Sigmoid colon (tissue), 7 donors: ENCODE measurements around the gene OR10R2. TPM values are rescaled to one million over a fixed set of nuclear protein-coding genes. Genes with fewer than 3 reads are reported as not detected.

Source experiments
- DNase-seq: peaks from one replicate; pipeline ENCODE4 v3.0.0-alpha.2; 2019
- H3K27ac ChIP-seq, 4 donors: fragments of 200-600 bp; sonication (generic); one replicate each; pipeline ENCODE4 v1.5.1; 2016 to 2019; ENCODE audit warnings: mild to moderate bottlenecking in 1 of 4
- H3K27me3 ChIP-seq, 3 donors: fragments of 200-600 bp; sonication (generic); one replicate each; pipeline ENCODE4 v1.5.1; 2019; ENCODE audit warnings: mild to moderate bottlenecking in 1 of 3
- H3K36me3 ChIP-seq, 4 donors: fragments of 200-600 bp; sonication (generic); one replicate each; pipeline ENCODE4 v1.5.1; 2016 to 2019
- H3K4me1 ChIP-seq, 4 donors: fragments of 200-600 bp; sonication (generic); one replicate each; pipeline ENCODE4 v1.5.1; 2017 to 2019
- H3K4me3 ChIP-seq, 4 donors: fragments of 200-600 bp; sonication (generic); one replicate each; pipeline ENCODE4 v1.5.1; 2017 to 2019; ENCODE audit warnings: mild to moderate bottlenecking in 2 of 4, moderate library complexity in 1 of 4
- H3K9me3 ChIP-seq, 4 donors: fragments of 200-600 bp in 3 of 4; sonication (generic) in 3 of 4; one replicate each; pipeline versions ENCODE4 v1.5.1 to v1.6.1; 2013 to 2019
- EP300 ChIP-seq, 4 donors: sonication (generic); formaldehyde crosslinking; IDR thresholded peaks; one replicate each; pipeline ENCODE4 v1.6.1; 2017; ENCODE audit warnings: antibody characterized with exemption in 4 of 4
- POLR2A ChIP-seq, 2 donors: fragments of 450-650 bp; IDR thresholded peaks; one replicate each; pipeline ENCODE4 v1.6.1; 2016; ENCODE audit warnings: antibody characterized with exemption in 2 of 2, mild to moderate bottlenecking in 2 of 2, moderate library complexity in 2 of 2
- POLR2AphosphoS5 ChIP-seq, 4 donors: sonication (generic); formaldehyde crosslinking; IDR thresholded peaks; one replicate each; pipeline ENCODE4 v1.6.1; 2017; ENCODE audit warnings: antibody characterized with exemption in 4 of 4
- WGBS, 2 donors: extraction: QIAGEN DNeasy Blood & Tissue Kit; methylation state at CpG; one replicate each; pipeline ENCODE4 v1.1.7; 2013; 5-methylcytosine and 5-hydroxymethylcytosine counted together
- intact Hi-C: fragments of 100-400 bp; cut with DNase I; formaldehyde crosslinking; loops from one replicate; pipeline ENCODE4 v1.15.1; 2023
- polyA plus RNA-seq, 3 donors: library from polyadenylated mRNA; stranded (reverse); fragments of 200-250 nt; gene quantifications; one replicate each; pipeline ENCODE4 v1.2.3, GENCODE V29; 2013
- total RNA-seq, 4 donors: library from RNA; depleted of rRNA; stranded (reverse); fragments of >200 nt; gene quantifications; one replicate each; pipeline ENCODE4 v1.1.0, GENCODE V29; 2016
- TF ChIP-seq, protein P1 (sequence below), 4 experiments: fragments of 450-650 bp in 3 of 4; fragments of 200-600 bp in 1 of 4; IDR thresholded peaks; one replicate each; pipeline ENCODE4 v1.5.1; 2016 to 2019; ENCODE audit warnings: antibody characterized with exemption in 4 of 4, mild to moderate bottlenecking in 3 of 4, moderate library complexity in 2 of 4
- donor health status: healthy with polysubstance abuse.
- donor health status: Bipolar disorder and iron deficiency.
- donor health status: healthy.

The OR10R2 gene
- total and polyA plus RNA-seq, 7 donors, result not detected

DNA sequence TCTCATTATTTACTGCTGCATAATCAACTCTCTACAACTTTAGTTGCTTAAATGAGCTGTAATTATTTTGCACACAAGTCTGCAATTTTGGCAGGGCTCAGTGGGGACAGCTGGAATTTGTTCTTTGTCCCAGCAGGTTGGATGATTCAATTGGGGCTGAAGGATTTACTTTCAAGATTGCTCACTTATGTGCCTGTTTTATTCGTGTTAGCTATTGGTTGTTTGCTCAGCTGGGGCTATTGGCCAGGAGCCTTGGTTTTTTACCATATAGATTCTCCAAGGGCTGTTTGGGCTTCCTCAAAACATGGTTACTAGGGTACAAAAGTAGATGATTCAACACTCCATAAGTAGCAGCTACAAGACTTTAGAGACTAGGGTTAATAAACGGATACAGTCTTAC is 13.4 kb downstream of the OR10R2 start:
- 42 to 66% methylated on average over 2 of the region's 2 CpGs for WGBS, 2 donors
- no peak for DNase-seq
- TF ChIP-seq EP300 (IDR thresholded peaks at IDR 0.05) (no peak), POLR2AphosphoS5 (IDR thresholded peaks at IDR 0.05) (no peak), POLR2A (IDR thresholded peaks at IDR 0.05) (no peak)
- TF ChIP-seq, protein P1, sequence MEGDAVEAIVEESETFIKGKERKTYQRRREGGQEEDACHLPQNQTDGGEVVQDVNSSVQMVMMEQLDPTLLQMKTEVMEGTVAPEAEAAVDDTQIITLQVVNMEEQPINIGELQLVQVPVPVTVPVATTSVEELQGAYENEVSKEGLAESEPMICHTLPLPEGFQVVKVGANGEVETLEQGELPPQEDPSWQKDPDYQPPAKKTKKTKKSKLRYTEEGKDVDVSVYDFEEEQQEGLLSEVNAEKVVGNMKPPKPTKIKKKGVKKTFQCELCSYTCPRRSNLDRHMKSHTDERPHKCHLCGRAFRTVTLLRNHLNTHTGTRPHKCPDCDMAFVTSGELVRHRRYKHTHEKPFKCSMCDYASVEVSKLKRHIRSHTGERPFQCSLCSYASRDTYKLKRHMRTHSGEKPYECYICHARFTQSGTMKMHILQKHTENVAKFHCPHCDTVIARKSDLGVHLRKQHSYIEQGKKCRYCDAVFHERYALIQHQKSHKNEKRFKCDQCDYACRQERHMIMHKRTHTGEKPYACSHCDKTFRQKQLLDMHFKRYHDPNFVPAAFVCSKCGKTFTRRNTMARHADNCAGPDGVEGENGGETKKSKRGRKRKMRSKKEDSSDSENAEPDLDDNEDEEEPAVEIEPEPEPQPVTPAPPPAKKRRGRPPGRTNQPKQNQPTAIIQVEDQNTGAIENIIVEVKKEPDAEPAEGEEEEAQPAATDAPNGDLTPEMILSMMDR (IDR thresholded peaks at IDR 0.05), result no peak
- Histone ChIP-seq H3K4me3 (no peak overlapping the region), H3K9me3 (no peaks in the 10 kb centered on the region), H3K27me3 (no peaks in the 10 kb centered on the region), H3K36me3 (no peaks in the 10 kb centered on the region), H3K27ac (no peak overlapping the region), H3K4me1 (no peaks in the 10 kb centered on the region)
- intact Hi-C loops, result no loop called here

DNA sequence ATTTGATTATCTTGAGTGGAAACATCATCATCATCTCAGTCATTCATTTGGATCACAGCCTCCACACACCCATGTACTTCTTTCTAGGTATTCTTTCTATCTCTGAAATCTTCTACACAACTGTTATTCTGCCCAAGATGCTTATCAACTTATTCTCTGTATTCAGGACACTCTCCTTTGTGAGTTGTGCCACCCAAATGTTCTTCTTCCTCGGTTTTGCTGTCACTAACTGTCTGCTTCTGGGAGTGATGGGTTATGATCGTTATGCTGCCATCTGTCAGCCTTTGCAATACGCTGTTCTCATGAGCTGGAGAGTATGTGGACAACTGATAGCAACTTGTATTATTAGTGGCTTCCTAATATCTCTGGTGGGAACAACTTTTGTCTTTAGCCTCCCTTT is 19.3 kb downstream of the OR10R2 start:
- DNase-seq, result no peak

DNA sequence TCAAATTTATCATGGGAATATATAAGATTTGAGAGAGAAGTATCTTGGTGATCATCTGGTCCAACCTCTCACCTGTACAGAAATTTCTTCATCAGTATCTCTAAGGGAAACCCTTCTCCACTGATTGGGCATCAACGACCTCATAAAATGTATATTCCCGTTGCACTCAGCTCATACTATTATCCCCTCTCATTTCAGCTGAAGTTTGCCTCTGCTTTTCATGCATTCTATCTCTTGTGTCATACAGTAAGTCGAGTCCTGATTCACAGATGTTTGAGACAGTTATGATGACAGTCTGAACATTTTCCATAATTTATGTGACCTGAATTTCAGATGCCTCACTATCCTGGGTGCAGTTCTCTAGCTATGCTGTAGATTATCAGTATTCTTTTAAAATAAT is 21.0 kb downstream of the OR10R2 start:
- 22 to 65% methylated on average over 3 of the region's 3 CpGs for WGBS, 2 donors
- no peak overlapping the region for H3K4me3 ChIP-seq
- DNase-seq, result no peak
- H3K9me3 ChIP-seq, result no peaks in the 10 kb centered on the region
- no peak overlapping the region for H3K27ac ChIP-seq
- TF ChIP-seq POLR2AphosphoS5 (IDR thresholded peaks at IDR 0.05) (no peak), POLR2A (IDR thresholded peaks at IDR 0.05) (no peak), EP300 (IDR thresholded peaks at IDR 0.05) (no peak)
- TF ChIP-seq, protein P1 (IDR thresholded peaks at IDR 0.05), result no peak
- intact Hi-C loops, result no loop called here
- no peaks in the 10 kb centered on the region for H3K4me1 ChIP-seq
- no peaks in the 10 kb centered on the region for H3K36me3 ChIP-seq
- H3K27me3 ChIP-seq, result no peaks in the 10 kb centered on the region

More for the DNA sequence above, 19.3 kb downstream of the OR10R2 start:
- no peaks in the 10 kb centered on the region for H3K9me3 ChIP-seq
- H3K36me3 ChIP-seq, result no peaks in the 10 kb centered on the region
- intact Hi-C loops, result no loop called here
- no peaks in the 10 kb centered on the region for H3K4me1 ChIP-seq
- H3K4me3 ChIP-seq, result no peak overlapping the region
- no peak overlapping the region for H3K27ac ChIP-seq
- WGBS, 2 donors, result 33 to 64% methylated on average over 3 of the region's 3 CpGs
- no peak for TF ChIP-seq EP300 (IDR thresholded peaks at IDR 0.05)
- TF ChIP-seq, protein P1 (IDR thresholded peaks at IDR 0.05), result no peak
- TF ChIP-seq POLR2AphosphoS5 (IDR thresholded peaks at IDR 0.05), result no peak
- TF ChIP-seq POLR2A (IDR thresholded peaks at IDR 0.05), result no peak
- no peaks in the 10 kb centered on the region for H3K27me3 ChIP-seq

DNA sequence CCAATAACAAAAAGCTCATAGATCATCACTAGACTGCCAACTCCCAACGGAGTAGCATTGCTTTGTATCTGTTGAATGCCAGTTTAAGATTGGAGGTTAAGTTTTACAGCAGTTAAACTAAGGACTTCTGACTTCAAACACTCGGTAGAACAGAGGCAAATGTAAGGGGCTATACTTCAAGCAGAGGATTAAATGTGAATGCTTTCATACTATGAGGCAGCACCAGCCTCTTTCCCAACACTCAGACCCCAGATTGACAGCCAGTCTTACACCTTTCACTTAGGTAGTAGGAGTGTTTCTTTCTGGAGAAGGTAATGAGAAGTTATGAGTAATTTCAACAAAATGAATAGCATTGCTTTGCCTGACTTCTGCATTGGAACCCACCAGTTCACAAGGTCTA is 22.8 kb downstream of the OR10R2 start:
- no peaks in the 10 kb centered on the region for H3K4me1 ChIP-seq
- intact Hi-C loops, result no loop called here
- no peaks in the 10 kb centered on the region for H3K9me3 ChIP-seq
- H3K27me3 ChIP-seq, result no peaks in the 10 kb centered on the region
- no peak for TF ChIP-seq POLR2A (IDR thresholded peaks at IDR 0.05)
- no peak for TF ChIP-seq EP300 (IDR thresholded peaks at IDR 0.05)
- TF ChIP-seq, protein P1 (IDR thresholded peaks at IDR 0.05), result no peak
- no peak for TF ChIP-seq POLR2AphosphoS5 (IDR thresholded peaks at IDR 0.05)
- 2 to 14% methylated on average over 2 of the region's 2 CpGs for WGBS, 2 donors
- no peak for DNase-seq
- H3K27ac ChIP-seq, result no peak overlapping the region
- no peak overlapping the region for H3K4me3 ChIP-seq
- H3K36me3 ChIP-seq, result no peaks in the 10 kb centered on the region

DNA sequence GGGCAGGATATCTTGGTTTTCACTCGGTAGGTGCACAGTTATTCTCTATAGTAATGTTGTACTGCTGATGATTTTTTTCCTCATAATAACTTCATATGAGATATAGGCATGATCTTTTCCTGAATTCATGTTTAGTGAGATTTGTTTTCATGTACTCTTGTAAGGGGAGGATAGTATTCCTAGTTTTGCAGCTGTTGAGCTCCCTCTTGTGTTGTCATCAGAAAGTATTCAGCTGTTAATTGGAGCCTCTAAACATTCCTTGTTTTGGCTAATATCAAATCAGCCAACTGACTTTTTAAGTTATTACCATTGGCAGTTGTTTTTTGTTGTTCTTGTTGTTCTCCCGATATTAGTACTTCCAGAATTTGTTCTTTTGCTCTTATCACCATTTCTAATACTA is 24.4 kb downstream of the OR10R2 start:
- intact Hi-C loops, result no loop called here
- WGBS, 2 donors, result 28 to 32% methylated on average over 2 of the region's 2 CpGs
- Histone ChIP-seq H3K9me3 (no peaks in the 10 kb centered on the region), H3K4me3 (no peak overlapping the region), H3K36me3 (no peaks in the 10 kb centered on the region), H3K27me3 (no peaks in the 10 kb centered on the region), H3K27ac (no peak overlapping the region), H3K4me1 (no peaks in the 10 kb centered on the region)
- TF ChIP-seq POLR2A (IDR thresholded peaks at IDR 0.05) (no peak), POLR2AphosphoS5 (IDR thresholded peaks at IDR 0.05) (no peak), EP300 (IDR thresholded peaks at IDR 0.05) (no peak)
- TF ChIP-seq, protein P1 (IDR thresholded peaks at IDR 0.05), result no peak
- DNase-seq, result no peak
